GM18867 (cell line): ENCODE results near the gene RAB43.
A peak's percentile ranks its signal among the peaks of the same experiment; 100 is the strongest.

Experiments used
- ATAC-seq: cut with Tn5 transposase; IDR thresholded peaks from one replicate; pipeline ENCODE4 v1.9.1; 2021; ENCODE audit warnings: mild to moderate bottlenecking, moderate library complexity; ENCODE audit not compliant: unreplicated experiment

The RAB43 gene

DNA sequence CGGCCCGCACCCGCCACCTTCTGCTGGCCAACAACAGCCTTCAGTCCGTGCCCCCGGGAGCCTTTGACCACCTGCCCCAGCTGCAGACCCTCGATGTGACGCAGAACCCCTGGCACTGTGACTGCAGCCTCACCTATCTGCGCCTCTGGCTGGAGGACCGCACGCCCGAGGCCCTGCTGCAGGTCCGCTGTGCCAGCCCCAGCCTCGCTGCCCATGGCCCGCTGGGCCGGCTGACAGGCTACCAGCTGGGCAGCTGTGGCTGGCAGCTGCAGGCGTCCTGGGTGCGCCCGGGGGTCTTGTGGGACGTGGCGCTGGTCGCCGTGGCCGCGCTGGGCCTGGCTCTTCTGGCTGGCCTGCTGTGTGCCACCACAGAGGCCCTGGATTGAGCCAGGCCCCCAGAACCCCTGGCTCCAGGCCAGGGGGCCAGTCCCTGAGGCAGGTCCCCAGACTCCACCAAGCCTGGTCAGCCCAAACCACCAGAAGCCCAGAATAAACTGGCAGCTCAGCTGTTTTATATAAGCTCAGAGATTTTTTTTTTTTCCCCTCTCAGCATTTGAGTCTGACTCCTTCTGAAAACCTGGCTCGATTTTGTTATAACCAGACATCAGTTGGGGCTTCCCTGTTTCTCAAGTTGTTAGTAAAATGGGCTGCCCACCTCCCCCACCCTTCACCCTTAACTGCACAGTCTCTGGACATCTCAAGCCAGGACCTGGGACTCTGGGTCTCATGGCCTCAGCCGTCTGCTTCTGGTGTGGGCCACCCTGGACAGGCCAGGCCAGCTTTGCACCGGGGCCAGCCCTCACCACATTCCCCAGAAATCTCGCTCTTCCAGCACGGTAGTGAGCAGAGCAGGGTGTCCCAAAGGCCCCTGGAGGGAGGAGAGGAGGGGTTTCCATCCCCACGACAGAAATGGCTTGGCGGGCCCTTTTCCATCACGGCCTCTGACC lies 59.4 kb downstream of the RAB43 start:
- no peak for ATAC-seq

DNA sequence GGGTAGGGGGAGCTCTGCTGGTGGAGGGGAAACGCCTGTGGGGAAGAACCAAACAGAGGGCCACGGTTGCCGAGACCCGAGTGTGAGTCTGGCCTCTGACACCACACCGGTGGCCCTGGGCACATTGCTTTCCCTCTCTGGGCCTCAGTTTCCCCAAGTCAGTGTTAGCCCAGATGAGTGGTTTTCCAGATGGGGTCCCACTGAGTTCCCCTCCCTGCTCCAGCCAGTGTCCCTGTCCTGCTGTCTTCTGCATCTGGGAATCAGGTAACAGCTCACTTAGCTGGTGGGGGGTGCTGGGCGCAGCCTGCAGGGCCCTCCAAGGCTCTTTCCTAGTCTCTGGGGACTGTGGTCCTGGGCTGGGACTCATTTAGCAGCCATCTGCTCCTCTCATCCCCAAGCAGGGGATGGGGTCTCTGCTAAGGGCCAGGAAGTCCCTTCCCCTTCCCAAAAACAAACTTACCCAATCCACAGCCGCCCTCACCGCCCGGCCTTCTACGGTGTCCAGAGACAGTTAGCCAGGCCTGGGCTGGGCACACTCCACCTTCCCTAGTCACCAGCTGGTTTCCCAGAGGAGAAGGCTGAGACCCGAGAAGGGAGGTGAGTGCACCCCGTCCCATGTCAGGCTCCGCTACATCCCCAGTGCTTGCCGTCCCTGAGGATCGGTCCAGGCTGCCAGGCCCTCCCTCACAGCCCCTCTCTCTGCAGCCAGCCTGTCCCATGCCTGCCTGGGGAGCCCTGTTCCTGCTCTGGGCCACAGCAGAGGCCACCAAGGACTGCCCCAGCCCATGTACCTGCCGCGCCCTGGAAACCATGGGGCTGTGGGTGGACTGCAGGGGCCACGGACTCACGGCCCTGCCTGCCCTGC lies 60.3 kb downstream of the RAB43 start:
- no peak for ATAC-seq

DNA sequence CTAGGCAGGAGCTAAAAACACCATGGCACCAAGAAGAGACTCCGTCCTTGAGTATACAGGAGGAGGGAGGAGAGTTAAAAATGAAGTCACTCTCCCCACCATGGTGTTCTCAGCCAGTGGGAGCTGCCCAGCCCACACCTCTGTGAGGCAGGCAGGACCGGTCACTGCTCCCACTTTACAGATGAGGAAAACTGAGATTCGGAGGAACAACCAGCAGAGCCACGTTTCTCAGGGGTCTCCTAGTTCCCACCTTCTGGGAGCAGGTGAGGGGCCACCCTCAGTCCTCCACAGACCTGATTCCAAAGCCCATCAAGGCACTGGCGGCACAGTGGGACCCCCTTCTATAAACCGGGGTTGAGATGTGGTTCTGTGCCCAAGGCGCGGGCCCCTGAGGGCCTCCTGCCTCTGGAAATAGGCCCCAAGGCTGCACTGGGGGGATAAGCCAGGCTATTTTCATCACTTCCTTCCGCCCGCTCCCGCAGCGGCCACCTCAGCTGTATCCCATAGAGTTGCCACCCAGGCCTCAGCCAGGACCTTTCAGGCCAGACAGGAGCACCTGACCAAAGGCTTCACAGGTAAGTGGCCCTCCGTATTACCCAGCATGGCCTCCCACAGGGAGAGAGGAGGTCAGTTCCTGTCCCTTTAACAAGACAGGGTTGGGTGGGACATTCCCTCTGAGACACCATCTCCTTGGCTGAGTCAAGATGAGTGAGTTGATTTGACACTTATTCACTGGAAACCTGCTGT lies 61.2 kb downstream of the RAB43 start, which contains the start of gene GP9:
GP9 (plus strand) TSS at position 504 of the 747 bp plus-strand sequence. CDS start 961 bp downstream, outside the sequence.
- no peak for ATAC-seq

- no peak for ATAC-seq
Measured at GRCh38 chr3:129059311-129059958, 62.2 kb downstream of the RAB43 start.

DNA sequence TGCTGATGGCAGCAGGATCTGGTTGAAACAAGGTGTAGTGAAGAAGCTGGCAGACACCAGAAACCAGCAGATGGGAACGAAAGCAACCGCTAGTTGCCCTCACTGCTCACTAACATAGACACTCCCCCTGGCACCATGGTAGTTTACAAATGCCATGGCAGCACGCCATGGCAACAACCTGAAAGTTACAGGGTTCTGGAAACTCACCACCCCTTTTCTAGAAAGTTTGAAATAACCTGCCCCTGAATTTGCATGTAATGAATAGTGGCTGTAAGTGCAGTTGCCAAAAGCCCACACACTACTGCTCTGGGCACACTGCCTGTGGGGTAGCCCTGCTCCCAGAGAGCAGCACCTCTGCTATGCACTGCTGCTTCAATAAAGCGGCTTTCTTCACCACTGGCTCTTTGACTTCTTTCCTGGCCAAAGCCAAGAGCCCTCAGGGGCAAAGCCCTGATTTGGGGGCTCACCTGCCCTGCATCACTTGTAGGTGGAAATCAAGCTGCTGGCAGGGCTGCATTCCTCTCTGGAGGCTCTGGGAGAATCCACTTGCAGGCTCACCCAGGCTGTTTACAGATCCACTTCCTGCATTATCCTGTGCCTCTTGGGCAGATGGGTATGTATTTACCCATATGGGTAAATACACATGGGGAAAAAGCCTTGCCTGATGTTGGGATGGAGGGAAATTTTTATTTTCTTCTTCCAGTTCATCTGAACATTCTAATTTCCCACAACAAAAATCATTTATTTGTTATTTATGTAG lies 63.0 kb downstream of the RAB43 start:
- peak; percentile 91 for ATAC-seq

DNA sequence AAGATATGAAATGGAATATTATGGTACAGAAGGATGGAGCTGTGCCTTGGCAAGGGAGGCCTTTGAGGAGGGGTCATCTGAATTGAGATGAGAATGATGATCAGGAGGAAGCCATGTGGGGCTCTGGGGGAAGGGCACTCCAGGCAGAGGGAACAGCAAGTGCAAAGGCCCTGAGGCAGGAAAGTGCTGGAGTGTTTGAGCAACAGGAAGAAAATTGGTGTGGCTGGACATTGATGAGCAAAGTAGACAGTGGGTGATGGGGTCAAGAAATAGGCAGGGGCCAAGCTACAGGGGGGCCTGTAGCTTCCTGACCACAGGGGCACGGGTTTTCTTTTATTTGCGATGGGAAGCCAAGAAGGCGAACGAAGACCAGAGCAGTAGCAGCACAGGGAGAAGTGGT lies 64.4 kb downstream of the RAB43 start:
- no peak for ATAC-seq

DNA sequence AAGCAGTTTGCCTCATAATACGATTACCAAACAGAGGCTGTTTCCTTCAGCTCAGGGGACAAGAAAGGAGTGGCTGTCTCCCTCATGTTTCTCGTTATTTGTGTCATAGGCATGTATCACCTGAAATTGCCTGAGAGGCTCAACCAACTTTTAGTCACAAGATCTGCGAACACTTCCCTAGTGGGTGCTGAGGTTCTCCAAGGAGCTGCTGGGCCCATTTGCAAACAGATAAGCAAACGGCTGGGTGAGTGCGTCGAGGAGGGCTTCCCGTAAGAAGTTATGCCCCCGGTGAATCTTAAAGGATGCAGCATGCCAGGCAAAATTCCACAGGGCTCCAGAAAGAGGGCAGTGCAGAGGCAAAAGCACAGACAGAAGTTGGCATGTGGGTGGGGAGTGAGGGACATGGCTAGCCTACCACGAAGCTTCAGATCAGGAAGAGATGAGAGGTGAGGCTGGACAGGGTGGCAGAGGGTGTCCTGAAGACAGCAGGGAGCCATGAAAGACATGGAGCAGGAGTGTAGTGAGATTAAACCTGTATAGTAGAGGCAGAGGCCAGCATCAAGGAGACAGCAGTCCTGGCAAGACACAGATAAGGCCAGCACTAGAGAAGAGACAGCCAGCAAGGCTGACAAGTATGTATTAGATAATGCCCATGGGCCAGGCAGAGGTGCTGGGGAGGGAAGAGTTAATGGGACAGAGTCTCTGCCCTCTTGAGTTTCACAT lies 65.0 kb downstream of the RAB43 start:
- no peak for ATAC-seq

GRCh38 chr3:129054605-129055104 lies 66.9 kb downstream of the RAB43 start:
- ATAC-seq: no peak

- no peak for ATAC-seq
Measured at GRCh38 chr3:129052675-129053074, 68.9 kb downstream of the RAB43 start.

- ATAC-seq: no peak
Measured at GRCh38 chr3:129051871-129052340, 69.7 kb downstream of the RAB43 start.

DNA sequence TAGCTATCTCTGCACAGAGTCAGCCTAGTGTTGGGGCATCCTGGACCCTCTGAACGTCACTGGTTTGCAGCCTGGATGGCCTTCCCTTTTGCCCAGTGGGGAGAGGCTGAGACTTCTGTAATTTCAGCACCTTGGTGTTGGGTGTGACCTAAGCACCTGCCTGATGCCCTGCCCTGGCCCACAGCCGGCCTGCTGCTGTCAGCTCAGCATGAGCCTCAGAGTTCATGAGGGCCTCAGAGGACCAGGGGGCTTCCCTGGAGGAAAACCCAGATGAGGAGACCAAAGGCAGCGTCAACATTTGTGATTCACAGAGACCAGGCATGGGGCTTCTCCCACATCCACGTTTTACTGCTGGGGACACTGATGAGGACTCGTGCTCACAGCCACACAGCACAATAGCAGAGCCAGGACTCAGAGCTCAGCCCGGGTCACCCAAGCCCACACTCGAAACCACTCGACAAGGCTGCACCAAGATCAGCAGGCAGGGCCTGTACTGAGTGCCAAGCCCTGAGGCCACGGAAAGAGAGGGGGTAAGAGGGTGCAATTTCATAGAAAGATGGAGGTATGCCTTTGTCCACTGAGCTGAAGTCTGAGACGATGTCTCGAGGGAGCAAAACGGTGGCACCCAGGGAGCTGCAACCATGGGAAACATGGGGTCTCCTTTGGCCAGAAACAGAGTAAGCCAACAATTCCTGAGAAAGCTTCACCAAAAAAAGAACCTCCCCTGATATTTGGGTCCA lies 70.9 kb downstream of the RAB43 start:
- no peak for ATAC-seq

DNA sequence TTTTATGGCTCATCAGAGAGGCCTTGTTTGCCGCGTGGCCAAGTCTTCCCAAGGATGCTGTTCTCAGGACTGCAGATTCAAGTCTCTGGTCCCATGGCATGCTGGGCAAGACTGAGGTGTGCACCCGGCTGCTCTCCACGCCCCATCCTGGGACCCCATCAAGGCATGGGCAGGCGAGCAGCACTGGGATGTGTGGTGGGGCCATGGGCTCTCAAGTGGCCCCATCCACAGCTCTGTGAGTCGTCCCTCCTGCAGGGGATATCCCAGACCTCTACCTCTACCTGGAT lies 74.1 kb downstream of the RAB43 start:
- ATAC-seq: no peak

DNA sequence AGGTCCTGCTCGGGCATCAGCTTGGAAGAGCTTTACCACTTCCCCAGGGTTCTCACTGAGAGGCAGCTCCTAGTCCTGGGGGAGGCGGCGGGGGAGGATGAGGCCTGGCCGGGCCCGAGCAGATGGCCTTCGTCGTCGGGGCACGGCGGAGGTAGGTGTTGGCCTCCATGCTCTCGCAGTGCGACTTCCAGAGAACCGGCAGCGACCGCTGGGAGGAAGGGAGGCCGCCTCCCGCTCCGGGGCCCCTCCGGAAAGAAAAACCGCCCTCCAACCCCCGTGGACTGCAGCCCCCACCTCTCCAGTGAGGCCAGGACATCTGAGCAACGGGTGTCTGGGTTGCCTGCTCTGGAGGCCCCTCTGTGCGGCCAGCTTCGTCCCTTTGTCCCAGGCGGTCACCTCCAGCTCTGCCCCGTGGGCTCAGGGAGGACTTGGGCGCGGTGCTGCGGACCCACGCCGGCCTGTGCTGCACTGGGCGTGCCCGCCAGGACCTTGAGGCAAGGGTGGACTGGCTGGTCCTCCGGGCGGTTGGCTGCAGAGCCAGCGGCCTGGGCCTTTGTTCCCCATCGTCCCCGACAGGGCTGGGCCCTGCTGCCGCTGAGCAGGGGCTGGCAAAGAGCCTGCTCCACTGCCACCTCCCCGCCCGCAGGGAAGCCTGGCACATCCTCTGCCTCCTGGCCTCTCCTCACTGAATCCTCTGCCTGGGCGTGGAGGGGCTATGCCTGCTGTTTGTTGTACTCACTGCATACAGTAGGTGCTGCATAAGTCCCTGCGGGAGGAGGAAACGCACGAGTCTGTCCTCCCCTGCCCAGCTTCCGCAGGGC lies 74.7 kb downstream of the RAB43 start:
- ATAC-seq: no peak

DNA sequence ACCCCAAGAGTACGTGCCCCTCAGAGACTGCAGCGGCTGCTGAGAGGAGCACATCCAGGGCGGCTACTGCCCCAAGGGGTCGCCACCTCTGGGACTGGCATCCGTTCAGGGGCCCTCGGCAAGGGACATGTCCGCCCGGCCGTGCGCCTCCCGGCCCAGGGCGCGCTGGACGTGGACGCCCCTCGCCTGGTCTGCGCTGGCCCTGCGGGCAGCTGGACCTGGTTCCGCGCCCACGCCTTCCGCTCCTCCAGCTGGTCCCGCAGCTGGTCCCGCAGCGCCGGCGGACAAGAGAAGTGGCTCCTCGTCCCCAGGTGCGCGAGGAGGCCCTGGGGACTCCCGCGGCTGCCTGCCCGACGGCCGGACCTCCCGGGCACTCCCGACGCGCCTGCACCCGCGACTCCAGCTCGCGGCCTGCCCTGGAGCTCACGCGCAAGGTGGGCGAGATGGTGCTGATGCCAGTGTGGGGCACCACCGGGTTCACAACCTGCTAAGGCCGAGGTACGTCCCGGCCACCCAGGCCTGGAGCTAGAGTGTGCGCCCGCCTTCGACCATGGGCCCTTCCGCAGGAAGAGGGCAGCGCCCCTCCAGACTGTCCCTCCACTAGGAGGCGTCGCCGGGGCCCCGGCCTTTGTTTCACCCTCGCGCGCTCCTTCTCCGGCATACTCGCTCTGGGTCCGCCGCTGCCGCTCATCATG lies 75.4 kb downstream of the RAB43 start:
- ATAC-seq: no peak

DNA sequence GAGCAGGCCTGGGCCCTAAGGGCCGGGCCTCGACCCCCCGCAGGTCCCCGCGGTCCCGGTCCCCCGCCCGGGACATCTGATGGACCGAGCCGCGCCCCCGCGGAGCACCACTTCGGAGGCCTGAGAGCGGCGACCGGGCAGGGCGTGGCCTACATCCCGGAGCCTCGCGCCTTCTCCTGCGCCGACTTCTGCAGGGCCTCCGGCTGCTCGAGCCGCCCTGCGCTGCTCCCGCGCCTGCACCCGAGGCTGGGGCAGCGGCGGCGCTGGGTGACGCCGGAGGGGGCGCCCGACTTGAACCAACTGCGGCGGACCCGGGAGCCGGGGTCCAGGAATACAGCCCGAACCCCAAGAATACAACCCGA lies 75.9 kb downstream of the RAB43 start:
- ATAC-seq: no peak

- no peak for ATAC-seq
Measured at GRCh38 chr3:129040579-129041300, 80.9 kb downstream of the RAB43 start.
